OCI-LY3 (cell line): ENCODE data around the gene EHD3.

Source experiments
- H2AFZ ChIP-seq: fragments of 200-600, 300-600 bp; shearing (Covaris generic); 2 replicates; pipeline ENCODE4 v1.6.0; 2014; ENCODE audit warnings: antibody characterized with exemption, low read depth, low read length
- H3K27ac ChIP-seq: fragments of 200-600, 300-600 bp; sonication (generic); 2 replicates; pipeline ENCODE4 v1.5.1; 2014; ENCODE audit warnings: mild to moderate bottlenecking, low read length, moderate library complexity, mixed read lengths
- H3K27me3 ChIP-seq: fragments of 200-600, 300-600 bp; sonication (generic); 2 replicates; pipeline ENCODE4 v1.6.1; 2014; ENCODE audit warnings: low read depth, low read length, mixed read lengths
- H3K36me3 ChIP-seq: fragments of 200-600, 300-600 bp; sonication (generic); replicated peaks from 2 replicates; pipeline ENCODE3; 2014; ENCODE audit warnings: low read depth, low read length, mixed read lengths
- H3K4me1 ChIP-seq: fragments of 300-600, 200-600 bp; sonication (generic); 2 replicates; pipeline ENCODE4 v1.6.1; 2014; ENCODE audit warnings: low read length, mixed read lengths
- H3K4me2 ChIP-seq: fragments of 200-600, 300-600 bp; sonication (generic); 2 replicates; pipeline ENCODE4 v1.6.1; 2014; ENCODE audit warnings: low read length, mixed read lengths
- H3K4me3 ChIP-seq: fragments of 300-600, 200-600 bp; sonication (generic); 2 replicates; pipeline ENCODE4 v1.5.1; 2014; ENCODE audit warnings: antibody characterized with exemption, mild to moderate bottlenecking, low read length, moderate library complexity
- H3K79me2 ChIP-seq: fragments of 300-600, 200-600 bp; shearing (Covaris generic); 2 replicates; pipeline ENCODE4 v1.6.1; 2014; ENCODE audit warnings: mild to moderate bottlenecking, low read length, mixed read lengths
- H3K9ac ChIP-seq: fragments of 300-600, 200-600 bp; shearing (Covaris generic); 2 replicates; pipeline ENCODE4 v1.6.0; 2014; ENCODE audit warnings: mild to moderate bottlenecking, low read length, moderate library complexity
- H3K9me3 ChIP-seq: fragments of 200-600, 300-600 bp; shearing (Covaris generic); 2 replicates; pipeline ENCODE4 v1.6.1; 2014; ENCODE audit warnings: low read length, mixed read lengths; ENCODE audit not compliant: insufficient read depth
- H4K20me1 ChIP-seq: fragments of 200-600, 300-600 bp; sonication (generic); 2 replicates; pipeline ENCODE4 v1.6.1; 2016; ENCODE audit warnings: low read length, mixed read lengths; ENCODE audit not compliant: insufficient read depth
- CTCF ChIP-seq: fragments of 200-600, 300-600 bp; sonication (generic); IDR thresholded peaks from 2 replicates; pipeline ENCODE4 v1.5.1; 2014; ENCODE audit warnings: antibody characterized with exemption, low read length, low read depth
- EZH2phosphoT487 ChIP-seq: fragments of 200-600 bp; shearing (Covaris generic); IDR thresholded peaks from 2 replicates; pipeline ENCODE4 v1.6.1; 2018; ENCODE audit warnings: antibody characterized with exemption, mixed run types, low read depth

The EHD3 gene

GRCh38 chr2:31190188-31190587 lies 43.8 kb upstream of the EHD3 start:
- no peaks in the 10 kb centered on the region for H3K36me3 ChIP-seq
- TF ChIP-seq CTCF (no peak), EZH2phosphoT487 (no peak)
- H3K4me3 ChIP-seq, result no peak overlapping the region
- no peak overlapping the region for H3K27ac ChIP-seq
- H3K9ac ChIP-seq, result no peak overlapping the region
- no peaks in the 10 kb centered on the region for H3K27me3 ChIP-seq
- no peak overlapping the region for H2AFZ ChIP-seq
- H3K4me1 ChIP-seq, result no peaks in the 10 kb centered on the region
- no peaks in the 10 kb centered on the region for H3K79me2 ChIP-seq
- no peaks in the 10 kb centered on the region for H4K20me1 ChIP-seq
- no peaks in the 10 kb centered on the region for H3K9me3 ChIP-seq
- no peak overlapping the region for H3K4me2 ChIP-seq

GRCh38 chr2:31191931-31192330 lies 42.0 kb upstream of the EHD3 start:
- Histone ChIP-seq H3K36me3 (no peaks in the 10 kb centered on the region), H3K27ac (no peak overlapping the region), H3K4me1 (no peaks in the 10 kb centered on the region), H3K4me3 (no peak overlapping the region), H4K20me1 (no peaks in the 10 kb centered on the region), H3K4me2 (no peak overlapping the region), H3K79me2 (no peaks in the 10 kb centered on the region), H2AFZ (no peak overlapping the region), H3K27me3 (no peaks in the 10 kb centered on the region), H3K9ac (no peak overlapping the region), H3K9me3 (no peaks in the 10 kb centered on the region)
- TF ChIP-seq CTCF, result no peak
- TF ChIP-seq EZH2phosphoT487, result no peak

GRCh38 chr2:31192396-31192795 lies 41.6 kb upstream of the EHD3 start:
- Histone ChIP-seq H4K20me1 (no peaks in the 10 kb centered on the region), H3K36me3 (no peaks in the 10 kb centered on the region), H3K4me3 (no peak overlapping the region), H3K4me1 (no peaks in the 10 kb centered on the region), H3K9me3 (no peaks in the 10 kb centered on the region), H2AFZ (no peak overlapping the region), H3K27ac (no peak overlapping the region), H3K4me2 (no peak overlapping the region), H3K9ac (no peak overlapping the region), H3K27me3 (no peaks in the 10 kb centered on the region), H3K79me2 (no peaks in the 10 kb centered on the region)
- TF ChIP-seq CTCF, result no peak
- TF ChIP-seq EZH2phosphoT487, result no peak

DNA sequence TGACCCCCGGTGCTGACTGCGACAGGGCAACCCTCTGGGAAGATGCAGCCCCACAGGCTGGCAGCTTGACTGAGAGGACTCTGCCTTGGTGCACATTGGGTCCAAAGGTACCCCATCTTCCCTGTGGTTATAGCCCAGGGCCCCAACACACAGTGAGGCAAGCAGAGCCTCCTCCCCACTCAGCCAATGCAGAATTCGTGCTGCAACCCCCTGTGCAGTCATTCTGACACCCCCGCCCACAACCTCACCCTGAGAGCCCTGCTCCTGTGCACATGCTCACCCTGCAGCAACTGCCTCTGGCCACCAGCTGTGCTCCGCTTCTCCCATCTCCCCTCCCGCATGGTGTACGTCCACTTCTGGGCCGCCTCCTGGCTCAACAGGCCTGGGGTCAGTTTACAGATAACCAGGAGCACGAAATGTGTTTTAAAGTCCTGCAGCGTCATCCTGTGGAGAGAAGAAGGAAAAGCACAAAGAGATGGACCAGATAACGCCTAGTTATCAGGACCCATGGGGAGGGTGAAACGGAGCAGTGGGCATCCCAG lies 41.0 kb upstream of the EHD3 start:
- Histone ChIP-seq H4K20me1 (no peaks in the 10 kb centered on the region), H2AFZ (no peak overlapping the region)

More for the DNA sequence above, 41.0 kb upstream of the EHD3 start:
- Histone ChIP-seq H3K9me3 (no peaks in the 10 kb centered on the region), H3K4me2 (no peak overlapping the region), H3K4me1 (no peaks in the 10 kb centered on the region), H3K36me3 (no peaks in the 10 kb centered on the region), H3K9ac (no peak overlapping the region), H3K27me3 (no peaks in the 10 kb centered on the region), H3K79me2 (no peaks in the 10 kb centered on the region), H3K27ac (no peak overlapping the region), H3K4me3 (no peak overlapping the region)
- TF ChIP-seq EZH2phosphoT487 (no peak), CTCF (no peak)
